ENCODE measurements around the gene ZNF454. TPM values are rescaled to one million over a fixed set of nuclear protein-coding genes. Genes with fewer than 3 reads are reported as not detected.

ZNF454 gene
- not detected in 5 replicates for total RNA-seq (2022; extraction: Qiagen RNA extraction; ENCODE audit: low read depth)

DNA sequence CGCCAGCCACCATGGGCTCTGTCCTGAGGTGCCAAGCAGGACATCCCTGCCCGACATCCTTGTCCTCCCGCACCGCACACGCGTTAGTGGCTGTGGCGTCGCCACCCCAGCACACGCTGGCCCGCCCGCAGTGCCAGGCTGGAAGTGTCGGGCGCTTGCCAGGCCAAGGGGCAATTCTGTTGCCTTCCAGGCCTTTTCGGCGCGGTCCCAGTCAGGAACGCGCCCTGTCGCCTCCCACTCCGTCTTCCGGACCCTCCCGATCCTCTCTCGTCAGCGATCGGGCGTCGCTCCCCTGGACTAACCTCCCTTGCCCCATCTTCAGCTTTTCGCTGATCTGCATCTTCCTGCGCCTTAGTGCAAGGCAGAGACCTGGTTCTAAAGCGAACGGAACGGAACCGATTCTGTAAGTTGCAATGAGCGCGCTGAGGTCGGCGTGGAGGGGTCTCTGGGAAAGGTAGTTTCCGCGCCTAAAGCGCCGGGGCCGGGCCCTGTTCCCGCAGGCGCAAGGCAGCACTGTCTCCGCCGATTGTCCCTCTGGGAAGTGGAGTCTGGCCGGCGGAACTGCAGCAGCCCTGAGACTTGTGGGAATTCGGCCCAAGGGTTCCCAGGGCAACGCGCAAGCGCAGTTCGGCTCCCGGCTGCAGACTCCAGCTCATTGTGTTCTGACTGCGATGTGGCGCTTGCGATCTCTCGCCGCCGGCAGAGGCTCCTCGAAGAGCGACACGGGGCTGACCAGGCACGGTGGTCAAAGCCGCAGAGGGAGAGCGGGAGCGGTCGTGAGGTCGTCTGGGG, at the start of gene ZNF454:
Gene ZNF454 (plus strand): TSS at position 630 of the 792 bp plus-strand sequence. CDS start 1,594 bp downstream, outside the sequence.

GRCh38 chr5:178895615-178896571, 45.1 kb upstream of the ZNF454 start, which contains the start of gene ZFP2:
Gene ZFP2 (plus strand): TSS chr5:178895913. CDS start chr5:178931314, 35,401 bp downstream.

GRCh38 chr5:178994580-178995340, 53.8 kb downstream of the ZNF454 start, which contains the start of gene GRM6:
Gene GRM6 (minus strand): TSS chr5:178995320. CDS start chr5:178994944, 376 bp downstream.

Other genes with a start within 250 kb of the ZNF454 start
- gene ZNF354A, start 210.5 kb upstream of the ZNF454 start, total RNA-seq (2022; extraction: Qiagen RNA extraction; ENCODE audit: low read depth): 6.1 to 11.5 TPM (median 8.0 TPM) in 5 replicates
- 3.1 to 6.1 TPM (median 5.2 TPM) in 5 replicates for gene ZNF354B, start 81.2 kb upstream of the ZNF454 start, total RNA-seq (2022; extraction: Qiagen RNA extraction; ENCODE audit: low read depth)
- not detected in 5 replicates for gene ZFP2, start 45.3 kb upstream of the ZNF454 start, total RNA-seq (2022; extraction: Qiagen RNA extraction; ENCODE audit: low read depth)
- gene GRM6, start 54.1 kb downstream of the ZNF454 start, total RNA-seq (2022; extraction: Qiagen RNA extraction; ENCODE audit: low read depth): not detected in 5 replicates
- gene ZNF879, start 82.6 kb downstream of the ZNF454 start, total RNA-seq (2022; extraction: Qiagen RNA extraction; ENCODE audit: low read depth): 0.30 to 0.65 TPM (median 0.63 TPM) in 5 replicates
- 0.53 to 0.97 TPM (median 0.84 TPM) in 5 replicates for gene ZNF354C, start 119.2 kb downstream of the ZNF454 start, total RNA-seq (2022; extraction: Qiagen RNA extraction; ENCODE audit: low read depth)

All from A549 treated with ZK216348 at 1 μM for 4 hours (cell line).